GM20000 (cell line): Measurements from ENCODE around the gene CAMTA1.

ENCODE experiments used
- DNase-seq: peaks from one replicate; pipeline ENCODE4 v3.0.0; 2012; ENCODE audit warnings: low spot score
- TF ChIP-seq, protein P1 (sequence below): IDR thresholded peaks from 2 replicates; pipeline ENCODE4 v1.5.1; 2012; ENCODE audit warnings: mild to moderate bottlenecking, control low read depth; ENCODE audit errors: extremely low read depth, missing control alignments

Gene CAMTA1

GRCh38 chr1:7048395-7048794 is 263.1 kb downstream of the CAMTA1 start:
- TF ChIP-seq, protein P1, sequence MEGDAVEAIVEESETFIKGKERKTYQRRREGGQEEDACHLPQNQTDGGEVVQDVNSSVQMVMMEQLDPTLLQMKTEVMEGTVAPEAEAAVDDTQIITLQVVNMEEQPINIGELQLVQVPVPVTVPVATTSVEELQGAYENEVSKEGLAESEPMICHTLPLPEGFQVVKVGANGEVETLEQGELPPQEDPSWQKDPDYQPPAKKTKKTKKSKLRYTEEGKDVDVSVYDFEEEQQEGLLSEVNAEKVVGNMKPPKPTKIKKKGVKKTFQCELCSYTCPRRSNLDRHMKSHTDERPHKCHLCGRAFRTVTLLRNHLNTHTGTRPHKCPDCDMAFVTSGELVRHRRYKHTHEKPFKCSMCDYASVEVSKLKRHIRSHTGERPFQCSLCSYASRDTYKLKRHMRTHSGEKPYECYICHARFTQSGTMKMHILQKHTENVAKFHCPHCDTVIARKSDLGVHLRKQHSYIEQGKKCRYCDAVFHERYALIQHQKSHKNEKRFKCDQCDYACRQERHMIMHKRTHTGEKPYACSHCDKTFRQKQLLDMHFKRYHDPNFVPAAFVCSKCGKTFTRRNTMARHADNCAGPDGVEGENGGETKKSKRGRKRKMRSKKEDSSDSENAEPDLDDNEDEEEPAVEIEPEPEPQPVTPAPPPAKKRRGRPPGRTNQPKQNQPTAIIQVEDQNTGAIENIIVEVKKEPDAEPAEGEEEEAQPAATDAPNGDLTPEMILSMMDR: no peak
- DNase-seq: no peak

GRCh38 chr1:7049913-7050625 is 264.8 kb downstream of the CAMTA1 start:
- TF ChIP-seq, protein P1: no peak
- DNase-seq: no peak

- DNase-seq: no peak
- TF ChIP-seq, protein P1: no peak
Observed at GRCh38 chr1:7050751-7051665, 265.8 kb downstream of the CAMTA1 start.

DNA sequence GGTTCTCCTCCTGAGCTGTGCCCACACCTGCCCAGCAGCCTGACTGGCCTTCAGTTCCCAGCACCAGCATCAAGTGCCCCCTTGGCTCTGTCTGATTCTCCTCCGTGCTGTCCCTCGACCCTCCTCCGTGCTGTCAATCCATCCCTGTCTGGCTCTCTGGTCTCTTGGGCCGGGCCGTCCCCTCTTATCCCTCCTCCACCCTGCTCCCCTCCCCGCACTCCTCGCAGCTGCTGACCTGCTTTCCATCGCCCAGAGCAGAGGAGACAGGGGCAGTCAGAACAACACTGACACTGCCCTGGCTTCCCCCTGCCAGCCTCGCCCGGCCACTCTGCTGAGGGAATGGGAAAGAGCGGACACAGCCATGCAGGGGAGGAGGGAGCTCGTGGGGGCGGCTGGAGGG is 267.4 kb downstream of the CAMTA1 start:
- TF ChIP-seq, protein P1: no peak
- DNase-seq: no peak

DNA sequence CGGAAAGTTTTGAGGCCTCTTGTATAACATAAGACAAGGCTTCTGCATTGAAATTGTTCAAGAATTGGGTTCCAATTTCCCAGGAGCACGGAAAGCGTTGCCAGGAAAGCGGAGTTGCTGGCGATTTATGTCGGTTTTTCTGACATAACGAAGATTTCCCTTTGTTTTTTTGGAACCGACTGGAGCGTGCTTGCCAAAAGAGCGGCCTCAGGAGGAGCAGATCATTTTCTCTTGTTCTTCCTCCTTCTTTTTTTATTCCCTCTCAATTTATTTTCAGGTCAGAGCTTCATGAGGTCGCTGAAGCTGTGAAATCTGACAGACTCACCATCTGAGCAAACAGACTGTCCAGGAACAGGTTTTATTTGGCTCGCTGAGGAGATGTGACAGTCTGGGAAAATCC is 275.5 kb downstream of the CAMTA1 start:
- DNase-seq: no peak
- TF ChIP-seq, protein P1: no peak

DNA sequence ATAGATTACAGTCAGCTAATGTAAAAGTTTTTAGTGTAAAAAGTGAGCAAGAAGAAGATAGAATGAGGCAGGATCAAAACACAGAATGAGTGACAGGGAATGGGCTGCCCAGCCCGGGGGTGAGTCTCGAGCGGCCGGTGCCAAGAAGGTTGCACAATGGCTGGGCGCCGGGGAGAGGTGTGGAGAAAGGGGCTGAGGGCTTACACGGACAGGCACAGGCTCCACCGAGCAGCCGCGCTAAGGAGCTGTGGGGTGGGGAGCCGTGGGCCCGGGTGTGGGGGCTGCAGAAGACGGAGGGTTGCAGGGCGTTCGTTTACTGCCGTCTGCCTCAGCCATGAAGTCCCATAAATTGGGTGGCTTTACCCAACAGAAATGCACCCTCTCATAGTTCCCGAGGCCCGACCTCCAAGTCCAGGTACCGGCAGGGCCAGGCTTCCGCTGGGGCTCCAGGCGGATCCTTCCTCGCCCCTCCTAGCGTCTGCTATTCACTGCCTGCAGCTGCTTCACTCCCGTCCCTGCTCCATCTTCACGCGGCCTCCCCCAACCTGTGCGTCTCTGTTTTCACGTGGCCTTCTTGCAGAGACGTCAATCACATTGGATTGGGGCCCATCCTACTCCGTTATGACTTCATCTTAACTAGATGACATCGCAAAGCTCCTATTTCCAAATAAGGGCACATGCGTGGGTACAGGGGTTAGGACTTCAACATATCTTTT is 277.2 kb downstream of the CAMTA1 start:
- no peak for DNase-seq
- TF ChIP-seq, protein P1: no peak
